ENCODE measurements around the gene CIAPIN1. TPM values are rescaled to one million over a fixed set of nuclear protein-coding genes. Genes with fewer than 3 reads are reported as not detected.

Gene CIAPIN1
- polyA plus RNA-seq, 1 experiment, result 55.3 TPM

- ChIA-PET CTCF (interaction anchor here (1.0 to 17.0 kb wide), 4 partner anchors 22 to 107 kb away, joined by 3 to 461 read pairs (median 4); no protein-coding TSS in a partner anchor), POLR2A (no interaction called here)
- no peaks in the 10 kb centered on the region for H3K36me3 ChIP-seq (ENCODE audit: control insufficient read depth, insufficient read depth, low read length)
- no peak for DNase-seq (ENCODE audit: low read depth)
- H3K27me3 ChIP-seq (ENCODE audit: control insufficient read depth, insufficient read depth, low read length), result peaks cover 4% of the 10 kb centered on the region
- H3K4me3 ChIP-seq (ENCODE audit: low read depth, low read length), result no peak overlapping the region
- no peak for TF ChIP-seq CTCF (IDR thresholded peaks at IDR 0.05; ENCODE audit: insufficient read depth, low read depth, low read length)
Measured at GRCh38 chr16:57412584-57412983, 34.6 kb downstream of the CIAPIN1 start.

GRCh38 chr16:57411362-57411976, 35.7 kb downstream of the CIAPIN1 start:
- Histone ChIP-seq H3K36me3 (ENCODE audit: control insufficient read depth, insufficient read depth, low read length) (no peaks in the 10 kb centered on the region), H3K27me3 (ENCODE audit: control insufficient read depth, insufficient read depth, low read length) (peaks cover 4% of the 10 kb centered on the region), H3K4me3 (ENCODE audit: low read depth, low read length) (no peak overlapping the region)
- ChIA-PET CTCF (interaction anchor here (17.0 kb wide), 1 partner anchor 105 kb away, joined by 461 read pairs; no protein-coding TSS in a partner anchor), POLR2A (no interaction called here)
- no peak for DNase-seq (ENCODE audit: low read depth)
- no peak for TF ChIP-seq CTCF (IDR thresholded peaks at IDR 0.05; ENCODE audit: insufficient read depth, low read depth, low read length)

- CTCF ChIA-PET, result interaction anchor here (1.0 to 17.0 kb wide), 3 partner anchors 7 to 104 kb away, joined by 3 to 461 read pairs (median 4); no protein-coding TSS in a partner anchor
- POLR2A ChIA-PET, result no interaction called here
- H3K27me3 ChIP-seq (ENCODE audit: control insufficient read depth, insufficient read depth, low read length), result peaks cover 5% of the 10 kb centered on the region
Measured at GRCh38 chr16:57409870-57410587, 37.2 kb downstream of the CIAPIN1 start.

GRCh38 chr16:57409065-57409464, 38.1 kb downstream of the CIAPIN1 start:
- ChIA-PET POLR2A (no interaction called here), CTCF (interaction anchor here (1.0 kb wide), 2 partner anchors 8 to 10 kb away, joined by 3 to 4 read pairs; no protein-coding TSS in a partner anchor)
- no peak for DNase-seq (ENCODE audit: low read depth)
- no peak for TF ChIP-seq CTCF (IDR thresholded peaks at IDR 0.05; ENCODE audit: insufficient read depth, low read depth, low read length)
- Histone ChIP-seq H3K4me3 (ENCODE audit: low read depth, low read length) (no peak overlapping the region), H3K27me3 (ENCODE audit: control insufficient read depth, insufficient read depth, low read length) (peaks cover 8% of the 10 kb centered on the region), H3K36me3 (ENCODE audit: control insufficient read depth, insufficient read depth, low read length) (no peaks in the 10 kb centered on the region)

More at GRCh38 chr16:57409870-57410587, 37.2 kb downstream of the CIAPIN1 start:
- Histone ChIP-seq H3K4me3 (ENCODE audit: low read depth, low read length) (no peak overlapping the region), H3K36me3 (ENCODE audit: control insufficient read depth, insufficient read depth, low read length) (no peaks in the 10 kb centered on the region)
- no peak for TF ChIP-seq CTCF (IDR thresholded peaks at IDR 0.05; ENCODE audit: insufficient read depth, low read depth, low read length)
- no peak for DNase-seq (ENCODE audit: low read depth)

- H3K27me3 ChIP-seq (ENCODE audit: control insufficient read depth, insufficient read depth, low read length), result peaks cover 7% of the 10 kb centered on the region
- POLR2A ChIA-PET, result no interaction called here
- no peaks in the 10 kb centered on the region for H3K36me3 ChIP-seq (ENCODE audit: control insufficient read depth, insufficient read depth, low read length)
- no peak for TF ChIP-seq CTCF (IDR thresholded peaks at IDR 0.05; ENCODE audit: insufficient read depth, low read depth, low read length)
- H3K4me3 ChIP-seq (ENCODE audit: low read depth, low read length), result no peak overlapping the region
- DNase-seq (ENCODE audit: low read depth), result no peak
- CTCF ChIA-PET, result no interaction called here
Measured at GRCh38 chr16:57407521-57408353, 39.4 kb downstream of the CIAPIN1 start.
